ENCODE measurements around the gene NKAIN2.

NKAIN2 gene

GRCh38 chr6:124494956-124495664 is 691.4 kb downstream of the NKAIN2 start:
- H3K4me3 ChIP-seq (ENCODE audit: control insufficient read depth, low read depth, low read length) = no peak overlapping the region
- no peak for TF ChIP-seq CTCF (conservative IDR thresholded peaks at IDR 0.05; ENCODE audit: control insufficient read depth, insufficient read depth, low read depth, low read length)

GRCh38 chr6:124495665-124496190 is 692.1 kb downstream of the NKAIN2 start:
- no peak overlapping the region for H3K4me3 ChIP-seq (ENCODE audit: control insufficient read depth, low read depth, low read length)
- no peak for TF ChIP-seq CTCF (conservative IDR thresholded peaks at IDR 0.05; ENCODE audit: control insufficient read depth, insufficient read depth, low read depth, low read length)
- no peak for DNase-seq (ENCODE audit: low read depth)

More at GRCh38 chr6:124494956-124495664, 691.4 kb downstream of the NKAIN2 start:
- DNase-seq (ENCODE audit: low read depth) = no peak

- no peak for DNase-seq (ENCODE audit: low read depth)
- TF ChIP-seq CTCF (conservative IDR thresholded peaks at IDR 0.05; ENCODE audit: control insufficient read depth, insufficient read depth, low read depth, low read length) = no peak
- H3K4me3 ChIP-seq (ENCODE audit: control insufficient read depth, low read depth, low read length) = no peak overlapping the region
Observed at GRCh38 chr6:124496334-124496733, 692.7 kb downstream of the NKAIN2 start.

- no peak for TF ChIP-seq CTCF (conservative IDR thresholded peaks at IDR 0.05; ENCODE audit: control insufficient read depth, insufficient read depth, low read depth, low read length)
- no peak for DNase-seq (ENCODE audit: low read depth)
- H3K4me3 ChIP-seq (ENCODE audit: control insufficient read depth, low read depth, low read length) = no peak overlapping the region
Observed at GRCh38 chr6:124512431-124512830, 708.8 kb downstream of the NKAIN2 start.

- TF ChIP-seq CTCF (conservative IDR thresholded peaks at IDR 0.05; ENCODE audit: control insufficient read depth, insufficient read depth, low read depth, low read length) = no peak
- DNase-seq (ENCODE audit: low read depth) = no peak
- no peak overlapping the region for H3K4me3 ChIP-seq (ENCODE audit: control insufficient read depth, low read depth, low read length)
Observed at GRCh38 chr6:124517339-124517738, 713.7 kb downstream of the NKAIN2 start.

GRCh38 chr6:124520514-124520913 is 716.8 kb downstream of the NKAIN2 start:
- DNase-seq (ENCODE audit: low read depth) = no peak
- H3K4me3 ChIP-seq (ENCODE audit: control insufficient read depth, low read depth, low read length) = no peak overlapping the region
- TF ChIP-seq CTCF (conservative IDR thresholded peaks at IDR 0.05; ENCODE audit: control insufficient read depth, insufficient read depth, low read depth, low read length) = no peak

Measured in fibroblast of mammary gland (primary cell).